Vein endothelial cell (primary cell): ENCODE data around the gene ZBTB7C. TPM values are rescaled to one million over a fixed set of nuclear protein-coding genes. Genes with fewer than 3 reads are reported as not detected.

Experiments
- small RNA-seq: library from RNA; depleted of rRNA; stranded (forward); fragments of <200 nt; gene quantifications from one replicate; pipeline ENCODE3, GENCODE V24; 2012
- total RNA-seq: library from RNA; depleted of rRNA; stranded (reverse); fragments of >200 nt; gene quantifications from 2 replicates; pipeline ENCODE4 v1.2.3, GENCODE V29; 2012

ZBTB7C gene
- total RNA-seq, result under 0.01 TPM in 1 of 2 replicates, not detected in the other

DNA sequence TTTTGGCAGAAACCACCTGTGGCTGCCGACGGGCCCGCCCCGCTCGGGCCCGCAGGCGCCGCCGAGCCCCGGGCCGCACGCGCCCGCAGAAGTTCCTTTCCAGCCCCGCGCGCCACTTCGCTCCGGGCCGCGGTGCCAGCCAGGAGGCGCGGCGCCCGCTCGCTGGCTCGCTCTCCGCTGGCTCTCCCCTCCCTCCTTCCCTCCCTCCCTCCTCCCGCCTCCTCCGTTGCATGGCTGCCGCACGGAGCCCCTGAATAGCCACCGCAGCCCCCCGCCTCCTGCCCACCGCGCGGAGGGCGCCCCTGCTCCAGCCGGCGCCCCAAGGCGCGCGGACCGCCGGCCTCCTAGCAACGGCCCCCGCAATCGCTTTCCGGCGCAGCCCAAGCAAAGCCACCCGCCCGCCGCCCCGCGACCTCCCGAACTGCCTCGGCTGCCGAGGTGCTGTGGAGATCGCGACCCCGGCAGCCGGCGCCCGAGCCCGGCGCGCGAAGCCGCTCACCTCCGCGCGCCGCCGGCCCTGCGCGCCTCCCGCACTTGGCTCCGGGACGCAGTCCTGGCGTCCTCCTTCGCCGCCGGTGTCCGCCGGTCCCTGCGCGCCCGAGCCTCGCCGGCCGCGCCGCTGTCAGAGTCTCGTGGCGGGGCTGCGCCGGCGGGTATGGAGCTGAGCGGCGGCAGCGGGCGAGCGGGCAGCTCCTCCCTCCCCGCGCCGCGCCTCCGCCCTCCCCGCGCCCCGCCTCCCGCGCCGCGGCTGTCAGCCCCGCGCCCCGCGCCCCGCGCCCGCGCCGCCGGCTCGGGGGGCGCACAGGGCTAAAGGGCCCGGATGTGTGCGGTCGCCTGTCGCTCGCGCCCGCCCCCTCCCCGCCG lies at the start of gene ZBTB7C:
Gene ZBTB7C (minus strand): TSS at position 657 of the 864 bp plus-strand sequence.

Small RNA genes lying within 50 kb of the gene (small RNA-seq; reads per million reads assigned to genes)
- gene RNU6-708P, result not detected

Other genes with a start within 250 kb of the ZBTB7C start
- gene CTIF, start 129.6 kb upstream of the ZBTB7C start, total RNA-seq, result 27.0 and 32.3 TPM in 2 replicates